WTC11 (cell line): ENCODE data around the gene POLD3. TPM values are rescaled to one million over a fixed set of nuclear protein-coding genes. Genes with fewer than 3 reads are reported as not detected.

Experiments used
- ATAC-seq: fragments of 200-7000 bp; cut with Tn5 transposase; 2 replicates; pipeline ENCODE4 v1.10.0; 2021; ENCODE audit warnings: mild to moderate bottlenecking, moderate library complexity
- CTCF ChIA-PET: fragments of 300-600 bp; sonication (Branson Sonifier 250); formaldehyde crosslinking; loops from one replicate; lab custom pipeline; 2021; ENCODE audit warnings: antibody characterized with exemption; lab: Charles Lee
- POLR2A ChIA-PET: fragments of 350-600 bp; sonication (Branson Sonifier 250); formaldehyde crosslinking; loops from one replicate; lab custom pipeline; 2021; ENCODE audit warnings: antibody characterized with exemption; lab: Charles Lee
- DNase-seq: peaks from one replicate; pipeline ENCODE4 v3.0.0; 2021; ENCODE audit warnings: low spot score
- H3K27ac Mint-ChIP-seq: 2 replicates; pipeline ENCODE4 v1.8.0; 2021; ENCODE audit warnings: mixed read lengths
- H3K27me3 Mint-ChIP-seq: 2 replicates; pipeline ENCODE4 v1.8.0; 2021; ENCODE audit warnings: low read depth, mild to moderate bottlenecking, moderate library complexity, mixed read lengths
- H3K36me3 Mint-ChIP-seq: 2 replicates; pipeline ENCODE4 v1.8.0; 2021; ENCODE audit warnings: mixed read lengths
- H3K4me1 Mint-ChIP-seq: 2 replicates; pipeline ENCODE4 v1.8.0; 2022; ENCODE audit warnings: mixed read lengths
- H3K4me3 Mint-ChIP-seq: 2 replicates; pipeline ENCODE4 v1.8.0; 2021; ENCODE audit warnings: mild to moderate bottlenecking, moderate library complexity, mixed read lengths
- H3K9me3 Mint-ChIP-seq: 2 replicates; pipeline ENCODE4 v1.8.0; 2021; ENCODE audit warnings: mixed read lengths
- AR ChIP-seq: fragments of 250-450 bp; sonication (Bioruptor Pico); IDR thresholded peaks from 2 replicates; pipeline ENCODE4 v1.9.0; 2021; ENCODE audit warnings: mild to moderate bottlenecking
- E2F1 ChIP-seq: sonication (generic); formaldehyde crosslinking; IDR thresholded peaks from 2 replicates; pipeline ENCODE4 v1.8.0; 2022; ENCODE audit warnings: mild to moderate bottlenecking, missing genetic modification reagents
- ELF4 ChIP-seq: sonication (generic); formaldehyde crosslinking; IDR thresholded peaks from 2 replicates; pipeline ENCODE4 v1.8.1; 2022; ENCODE audit warnings: low read depth, mild to moderate bottlenecking, moderate library complexity, missing genetic modification reagents
- MAX ChIP-seq: sonication (generic); formaldehyde crosslinking; IDR thresholded peaks from 2 replicates; pipeline ENCODE4 v1.8.0; 2022; ENCODE audit warnings: mild to moderate bottlenecking, missing genetic modification reagents
- MLX ChIP-seq: sonication (generic); formaldehyde crosslinking; IDR thresholded peaks from 2 replicates; pipeline ENCODE4 v1.8.1; 2023; ENCODE audit warnings: mild to moderate bottlenecking, missing genetic modification reagents, moderate library complexity
- NFYB ChIP-seq: sonication (generic); formaldehyde crosslinking; conservative IDR thresholded peaks from 2 replicates; pipeline ENCODE4 v1.8.0; 2022; ENCODE audit warnings: low read depth, missing genetic modification reagents
- NR2C2 ChIP-seq: sonication (generic); formaldehyde crosslinking; IDR thresholded peaks from 2 replicates; pipeline ENCODE4 v1.8.0; 2022; ENCODE audit warnings: mild to moderate bottlenecking, missing genetic modification reagents
- NR3C1 ChIP-seq: sonication (generic); formaldehyde crosslinking; conservative IDR thresholded peaks from 2 replicates; pipeline ENCODE4 v1.8.1; 2023; ENCODE audit warnings: low read depth, mild to moderate bottlenecking, missing genetic modification reagents
- SMAD4 ChIP-seq: sonication (generic); formaldehyde crosslinking; IDR thresholded peaks from 2 replicates; pipeline ENCODE4 v1.8.0; 2022; ENCODE audit warnings: mild to moderate bottlenecking, missing genetic modification reagents
- SP1 ChIP-seq: sonication (generic); formaldehyde crosslinking; conservative IDR thresholded peaks from 2 replicates; pipeline ENCODE4 v1.8.1; 2022; ENCODE audit warnings: missing genetic modification reagents
- TEAD4 ChIP-seq: sonication (generic); formaldehyde crosslinking; IDR thresholded peaks from 2 replicates; pipeline ENCODE4 v1.8.0; 2022; ENCODE audit warnings: mild to moderate bottlenecking, missing genetic modification reagents
- USF1 ChIP-seq: sonication (generic); formaldehyde crosslinking; IDR thresholded peaks from 2 replicates; pipeline ENCODE4 v1.8.0; 2022; ENCODE audit warnings: mild to moderate bottlenecking, missing genetic modification reagents
- USF2 ChIP-seq: sonication (generic); formaldehyde crosslinking; IDR thresholded peaks from 2 replicates; pipeline ENCODE4 v1.8.1; 2023; ENCODE audit warnings: mild to moderate bottlenecking, missing genetic modification reagents, moderate library complexity
- ZBTB21 ChIP-seq: sonication (generic); formaldehyde crosslinking; IDR thresholded peaks from 2 replicates; pipeline ENCODE4 v1.8.1; 2023; ENCODE audit warnings: mild to moderate bottlenecking, missing genetic modification reagents, borderline replicate concordance
- ZNF416 ChIP-seq: fragments of 250-450 bp; sonication (Bioruptor Pico); IDR thresholded peaks from 2 replicates; pipeline ENCODE4 v1.9.0; 2021; ENCODE audit warnings: mild to moderate bottlenecking, inconsistent platforms
- ZNF425 ChIP-seq: fragments of 250-450 bp; sonication (Bioruptor Pico); conservative IDR thresholded peaks from 2 replicates; pipeline ENCODE4 v1.9.0; 2021; ENCODE audit warnings: mild to moderate bottlenecking
- ZNF512 ChIP-seq: sonication (generic); formaldehyde crosslinking; IDR thresholded peaks from 2 replicates; pipeline ENCODE4 v1.8.1; 2022; ENCODE audit warnings: missing genetic modification reagents, borderline replicate concordance
- total RNA-seq: library from RNA; stranded (reverse); gene quantifications from 3 replicates; pipeline ENCODE4 v1.2.3, GENCODE V29; 2021
- TF ChIP-seq, protein P1 (sequence below): sonication (generic); formaldehyde crosslinking; conservative IDR thresholded peaks from 2 replicates; pipeline ENCODE4 v1.8.1; 2022; ENCODE audit warnings: mild to moderate bottlenecking, missing genetic modification reagents

The POLD3 gene
- total RNA-seq, 1 experiment from 2014 or later, result 24.1 TPM

GRCh38 chr11:74681686-74682651, 89.6 kb downstream of the POLD3 start (continued):
- no peak for TF ChIP-seq ZNF512 (CRISPR knock-in tag)
- TF ChIP-seq SMAD4, result no peak
- no peak for TF ChIP-seq MLX
- no peak for TF ChIP-seq ZNF416 (CRISPR knock-in tag)
- no peak for TF ChIP-seq ZNF425 (CRISPR knock-in tag)
- no peak for TF ChIP-seq NR3C1 (CRISPR knock-in tag)
- no peak for TF ChIP-seq ELF4 (CRISPR knock-in tag)
- TF ChIP-seq, protein P1, sequence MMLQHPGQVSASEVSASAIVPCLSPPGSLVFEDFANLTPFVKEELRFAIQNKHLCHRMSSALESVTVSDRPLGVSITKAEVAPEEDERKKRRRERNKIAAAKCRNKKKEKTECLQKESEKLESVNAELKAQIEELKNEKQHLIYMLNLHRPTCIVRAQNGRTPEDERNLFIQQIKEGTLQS (CRISPR knock-in tag), result no peak
- no peak for TF ChIP-seq NR2C2
- no peak for TF ChIP-seq USF1 (CRISPR knock-in tag)

GRCh38 chr11:74682731-74683278, 90.4 kb downstream of the POLD3 start:
- POLR2A ChIA-PET, result no interaction called here
- ATAC-seq, result peak; percentile 13

More at GRCh38 chr11:74682731-74683278, 90.4 kb downstream of the POLD3 start:
- TF ChIP-seq NFYB (CRISPR knock-in tag) (no peak), MAX (CRISPR knock-in tag) (no peak), SP1 (no peak), E2F1 (no peak), ZBTB21 (no peak), TEAD4 (CRISPR knock-in tag) (no peak), USF2 (no peak), AR (no peak)
- peaks cover 7% of the 10 kb centered on the region for H3K4me1 Mint-ChIP-seq
- no peak for DNase-seq
- H3K27me3 Mint-ChIP-seq, result peaks cover 21% of the 10 kb centered on the region
- CTCF ChIA-PET, result interaction anchor here (0.9 to 14.0 kb wide), 9 partner anchors 10 to 90 kb away, joined by 3 to 134 read pairs (median 4); partner anchors contain the start of genes CHRDL2 and POLD3
- H3K36me3 Mint-ChIP-seq, result no peaks in the 10 kb centered on the region
- peak overlapping the region; percentile 66 for H3K4me3 Mint-ChIP-seq
- peaks cover 4% of the 10 kb centered on the region; the same call in 1 of the 2 replicates for H3K9me3 Mint-ChIP-seq
- H3K27ac Mint-ChIP-seq, result no peak overlapping the region
